K562 (cell line): ENCODE results near the gene CSNK2A1. TPM values are rescaled to one million over a fixed set of nuclear protein-coding genes. Genes with fewer than 3 reads are reported as not detected.

Experiments
- ATAC-seq: fragments of 200-7000 bp; cut with Tn5 transposase; 3 replicates; pipeline ENCODE4 v1.9.1; 2020; ENCODE audit warnings: moderate library complexity
- BruUV-seq: library from RNA; stranded (reverse); fragments of 400-500 nt; replicated peaks from 2 replicates; lab custom pipeline; 2021; lab: Mats Ljungman, UMichigan
- CTCF ChIA-PET: fragments of 300-600 bp; formaldehyde crosslinking; extraction: SDS; loops from one replicate; lab custom pipeline; 2021; ENCODE audit warnings: low intra/inter-chr PET ratio; lab: Yijun Ruan, JAX
- POLR2A ChIA-PET: fragments of 300-600, 350-650 bp; sonication (Branson Sonifier 250); formaldehyde crosslinking; extraction: SDS; loops from one replicate; lab custom pipeline; 2021; ENCODE audit warnings: antibody characterized with exemption, inconsistent platforms; lab: Yijun Ruan, JAX
- DNase-seq, 4 experiments: peaks; one replicate each; pipeline versions ENCODE4 v3.0.0 to v3.0.0-alpha.2; 2011 to 2018; ENCODE audit warnings: low spot score in 3 of 4, mixed read lengths in 3 of 4; ENCODE audit errors: extremely low read depth in 1 of 4
- FAIRE-seq: peaks from 2 replicates; lab custom pipeline; 2011; peaks lifted over from hg19 to GRCh38; lab: Jason Lieb, UNC
- H2AFZ ChIP-seq: 2 replicates; pipeline ENCODE4 v1.6.0; 2011; ENCODE audit warnings: low read depth, low read length, control low read depth, inconsistent platforms
- H3K27ac ChIP-seq: fragments of 200-600 bp; 3 replicates; pipeline ENCODE4 v1.8.0; 2011; ENCODE audit warnings: low read depth, mild to moderate bottlenecking, control low read depth, inconsistent platforms, low read length, moderate library complexity, mixed read lengths; ENCODE audit errors: extremely low read depth
- H3K27me3 ChIP-seq, 2 experiments: fragments of 300-600 bp in 1 of 2; 2 replicates in 1 of 2; 3 replicates in 1 of 2; pipeline versions ENCODE4 v1.6.0 to v1.8.0; 2011; ENCODE audit warnings: inconsistent platforms in 2 of 2, low read length in 2 of 2, mild to moderate bottlenecking in 1 of 2, mixed read lengths in 1 of 2, moderate library complexity in 1 of 2; ENCODE audit not compliant: control insufficient read depth in 2 of 2, insufficient read depth in 2 of 2
- H3K36me3 ChIP-seq: fragments of 300-600 bp; 3 replicates; pipeline ENCODE4 v1.8.0; 2011; ENCODE audit warnings: mild to moderate bottlenecking, low read length, inconsistent platforms; ENCODE audit not compliant: control insufficient read depth, insufficient read depth
- H3K4me1 ChIP-seq, 2 experiments: fragments of 200-600 bp in 1 of 2; replicated peaks in 1 of 2; 2 replicates in 1 of 2; 3 replicates in 1 of 2; pipeline versions ENCODE4 v1.5.1 to v1.8.0; 2011; ENCODE audit warnings: inconsistent platforms in 2 of 2, low read length in 2 of 2, mild to moderate bottlenecking in 1 of 2, mixed read lengths in 1 of 2, moderate library complexity in 1 of 2; ENCODE audit not compliant: control insufficient read depth in 2 of 2, insufficient read depth in 2 of 2
- H3K4me2 ChIP-seq: 2 replicates; pipeline ENCODE4 v1.6.1; 2011; ENCODE audit warnings: low read length, control low read depth, inconsistent platforms, mixed read lengths; ENCODE audit not compliant: insufficient read depth
- H3K4me3 ChIP-seq: fragments of 200-600 bp; sonication (generic), shearing (Covaris generic); 2 replicates; pipeline ENCODE4 v1.5.1; 2016; ENCODE audit warnings: control low read depth, inconsistent platforms
- H3K79me2 ChIP-seq: fragments of 200-600 bp; 3 replicates; pipeline ENCODE4 v1.8.0; 2011; ENCODE audit warnings: low read length, inconsistent platforms; ENCODE audit not compliant: control insufficient read depth, insufficient read depth
- H3K9ac ChIP-seq, 2 experiments: 2 replicates each; pipeline versions ENCODE4 v1.6.0 to v1.6.1; 2011; ENCODE audit warnings: low read depth in 2 of 2, low read length in 2 of 2, control low read depth in 1 of 2, inconsistent platforms in 1 of 2, mild to moderate bottlenecking in 1 of 2, mixed read lengths in 1 of 2; ENCODE audit not compliant: insufficient read depth in 1 of 2
- H3K9me1 ChIP-seq: one replicate; pipeline ENCODE4 v1.6.0; 2011; ENCODE audit warnings: inconsistent platforms, mild to moderate bottlenecking, low read length, moderate library complexity; ENCODE audit not compliant: control insufficient read depth, insufficient read depth
- H3K9me3 ChIP-seq: replicated peaks from 2 replicates; pipeline ENCODE4 v1.5.1; 2011; ENCODE audit warnings: low read depth, low read length, inconsistent platforms; ENCODE audit not compliant: control insufficient read depth, insufficient read depth
- H4K20me1 ChIP-seq: replicated peaks from 2 replicates; pipeline ENCODE4 v1.6.1; 2011; ENCODE audit warnings: low read length, inconsistent platforms, mixed read lengths; ENCODE audit not compliant: control insufficient read depth, insufficient read depth
- NCOA2 ChIP-seq, 2 experiments: fragments of 450-650 bp; IDR thresholded peaks; 2 replicates each; pipeline ENCODE4 v1.6.1; 2018; ENCODE audit warnings: mild to moderate bottlenecking in 2 of 2, moderate library complexity in 1 of 2; ENCODE audit not compliant: partially characterized antibody in 2 of 2
- NUFIP1 ChIP-seq: fragments of 450-650 bp; IDR thresholded peaks from 2 replicates; pipeline ENCODE4 v1.6.1; 2018; ENCODE audit not compliant: partially characterized antibody
- SNAPC5 ChIP-seq: fragments of 250-450 bp; sonication (Bioruptor Pico); IDR thresholded peaks from 2 replicates; pipeline ENCODE4 v1.8.0; 2021; ENCODE audit warnings: moderate library complexity, mild to moderate bottlenecking, inconsistent platforms
- STAG1 ChIP-seq: sonication (generic); formaldehyde crosslinking; IDR thresholded peaks from 2 replicates; pipeline ENCODE4 v1.5.0; 2020; ENCODE audit warnings: missing genetic modification reagents, borderline replicate concordance
- ZNF707 ChIP-seq: fragments of 250-450 bp; sonication (Bioruptor Pico); conservative IDR thresholded peaks from 2 replicates; pipeline ENCODE4 v1.8.0; 2022; ENCODE audit warnings: inconsistent platforms, mild to moderate bottlenecking, moderate library complexity
- ZSCAN29 ChIP-seq: fragments of 450-650 bp; IDR thresholded peaks from 2 replicates; pipeline ENCODE4 v1.6.1; 2017
- WGBS: fragments of 100-300 bp; shearing (Covaris generic); methylation state at CpG from one replicate; pipeline ENCODE4 v1.1.6; 2016; ENCODE audit warnings: low coverage, mixed read lengths; ENCODE audit not compliant: insufficient coverage; ENCODE audit errors: missing lambda C conversion rate; 5-methylcytosine and 5-hydroxymethylcytosine counted together
- in situ Hi-C: fragments of 300-500 bp; cut with MboI; formaldehyde crosslinking; loops from 4 replicates; pipeline ENCODE4 v1.15.0; 2018; ENCODE audit warnings: inconsistent platforms, mixed read lengths
- intact Hi-C: fragments of 100-400 bp; cut with micrococcal nuclease; formaldehyde crosslinking; loops from 2 replicates; pipeline ENCODE4 v1.14.2; 2022
- polyA plus RNA-seq, 8 experiments: library from polyadenylated mRNA; depleted of rRNA in 4 of 8; stranded (reverse) in 5 of 8; unstranded in 3 of 8; fragments of >200 nt; fragmentation: Nextera tagmentation in 2 of 8; fragmentation: Illumina TruSeq in 1 of 8; extraction: Ambion mirVana in 2 of 8; extraction: Trizol in 1 of 8; gene quantifications; 2 replicates each; pipeline versions ENCODE4 v1.2.1 to v1.2.3, GENCODE V29; 2011 to 2014; ENCODE audit warnings: inconsistent platforms in 1 of 8, missing spikeins in 1 of 8
- total RNA-seq, 7 experiments: library from RNA; depleted of rRNA in 6 of 7; stranded (reverse); fragments of >200 nt in 6 of 7; fragmentation: Illumina TruSeq in 2 of 7; extraction: Trizol in 2 of 7; gene quantifications; 2 replicates each; pipeline versions ENCODE4 v1.2.1 to v1.2.3, GENCODE V29; 2011 to 2021; ENCODE audit warnings: low replicate concordance in 1 of 7
- TF ChIP-seq, protein P1 (sequence below): sonication (generic); formaldehyde crosslinking; IDR thresholded peaks from 2 replicates; pipeline ENCODE4 v1.8.1; 2022; ENCODE audit warnings: missing genetic modification reagents

CSNK2A1 gene
- total and polyA plus RNA-seq, 9 of the 15 experiments (the other 6 are each of a cell fraction or from before 2014, with no cell fraction given), result 71.0 to 251 (median 103) TPM

DNA sequence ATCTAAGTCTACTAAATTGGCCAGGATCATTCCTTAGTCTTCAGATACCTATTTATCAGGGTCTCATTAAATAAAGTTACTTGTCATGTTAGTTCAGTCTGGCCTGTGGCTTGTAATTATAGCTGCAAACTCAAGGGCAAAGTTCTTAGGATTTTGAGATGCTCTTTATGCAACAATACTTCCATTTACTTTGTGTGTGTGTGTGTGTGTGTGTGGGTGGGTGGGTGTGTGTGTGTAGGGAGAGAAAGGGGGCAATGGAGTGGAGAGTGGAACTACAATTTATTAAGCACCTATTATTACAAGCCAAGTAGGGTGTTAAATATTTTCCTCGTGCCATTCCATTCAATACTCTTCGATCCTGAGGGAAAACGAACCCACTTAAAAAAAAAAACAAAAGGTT is 63.5 kb downstream of the CSNK2A1 start:
- 86% methylated on average over 3 of the region's 3 CpGs for WGBS
- POLR2A ChIA-PET, result no interaction called here
- TF ChIP-seq, protein P1, sequence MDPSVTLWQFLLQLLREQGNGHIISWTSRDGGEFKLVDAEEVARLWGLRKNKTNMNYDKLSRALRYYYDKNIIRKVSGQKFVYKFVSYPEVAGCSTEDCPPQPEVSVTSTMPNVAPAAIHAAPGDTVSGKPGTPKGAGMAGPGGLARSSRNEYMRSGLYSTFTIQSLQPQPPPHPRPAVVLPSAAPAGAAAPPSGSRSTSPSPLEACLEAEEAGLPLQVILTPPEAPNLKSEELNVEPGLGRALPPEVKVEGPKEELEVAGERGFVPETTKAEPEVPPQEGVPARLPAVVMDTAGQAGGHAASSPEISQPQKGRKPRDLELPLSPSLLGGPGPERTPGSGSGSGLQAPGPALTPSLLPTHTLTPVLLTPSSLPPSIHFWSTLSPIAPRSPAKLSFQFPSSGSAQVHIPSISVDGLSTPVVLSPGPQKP (CRISPR knock-in tag), result no peak
- TF ChIP-seq STAG1 (CRISPR knock-in tag), result no peak
- TF ChIP-seq ZNF707 (CRISPR knock-in tag), result no peak
- TF ChIP-seq NUFIP1, result no peak
- no peak for TF ChIP-seq NCOA2 (IDR thresholded peaks at IDR 0.05; ENCODE audit: partially characterized antibody in 2 of 2)
- no peak for TF ChIP-seq ZSCAN29
- TF ChIP-seq SNAPC5, result no peak
- Histone ChIP-seq H3K27me3 (no peaks in the 10 kb centered on the region), H3K4me1 (no peaks in the 10 kb centered on the region; a peak in 1 of 5 replicates), H2AFZ (no peak overlapping the region), H3K9ac (no peak overlapping the region), H3K4me3 (no peak overlapping the region), H3K36me3 (peaks cover 80% of the 10 kb centered on the region; the same call in 2 of the 3 replicates), H3K27ac (no peak overlapping the region), H3K9me1 (no peaks in the 10 kb centered on the region), H3K9me3 (no peaks in the 10 kb centered on the region), H3K79me2 (no peaks in the 10 kb centered on the region), H4K20me1 (no peaks in the 10 kb centered on the region), H3K4me2 (no peak overlapping the region)
- ATAC-seq (no peak), FAIRE-seq (no peak), DNase-seq (no peak)
- intact Hi-C loops (no loop called here), in situ Hi-C loops (no loop called here)
- BruUV-seq, result no TSS peak
- CTCF ChIA-PET, result no interaction called here
